ENCODE measurements around the gene CACNA1S. TPM values are rescaled to one million over a fixed set of nuclear protein-coding genes. Genes with fewer than 3 reads are reported as not detected.

Gene CACNA1S
- total and polyA plus RNA-seq, 2 donors (not counting 1 experiment from before 2014, with no cell fraction given) = not detected

DNA sequence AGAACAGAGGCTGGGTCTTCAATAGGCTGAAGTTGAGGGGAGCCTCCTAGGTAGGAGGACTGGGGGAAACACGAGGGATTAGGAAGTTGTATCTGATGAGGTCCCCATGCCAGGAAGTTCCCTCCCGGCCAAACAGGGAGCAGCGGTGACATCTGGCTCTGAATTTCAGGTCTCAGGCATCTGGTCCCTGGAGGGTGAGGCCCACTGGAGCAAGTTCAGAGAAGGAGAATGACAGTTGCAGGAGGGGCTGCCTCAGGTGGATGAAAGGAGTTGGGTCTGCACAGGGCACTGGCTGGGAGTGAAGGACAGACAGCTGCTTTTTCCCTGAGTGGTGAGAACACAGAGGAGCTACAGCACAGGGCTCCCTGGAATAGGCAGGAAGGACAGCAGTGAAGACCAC is 32.9 kb upstream of the CACNA1S start:
- TF ChIP-seq EZH2 (IDR thresholded peaks at IDR 0.05; ENCODE audit: borderline replicate concordance, insufficient read depth, low read depth, low read length, poor library complexity, severe bottlenecking) = no peak
- no peak for TF ChIP-seq CTCF (IDR thresholded peaks at IDR 0.05)
- DNase-seq (no peak), ATAC-seq (ENCODE audit: low read depth) (no peak)
- CTCF ChIA-PET = no interaction called here
- Mint-ChIP-seq H3K27ac (no peak overlapping the region), H3K4me1 (peaks cover under 1% of the 10 kb centered on the region), H3K9me3 (ENCODE audit: insufficient read depth) (no peaks in the 10 kb centered on the region), H3K27me3 (no peaks in the 10 kb centered on the region), H3K4me3 (no peak overlapping the region)
- 95% methylated on average over 3 of the region's 3 CpGs for WGBS (ENCODE audit: insufficient coverage)
- intact Hi-C loops (cut with micrococcal nuclease) = no loop called here
- no peaks in the 10 kb centered on the region for H4K20me1 ChIP-seq (ENCODE audit: control insufficient read depth, insufficient read depth, low read length, poor library complexity, severe bottlenecking)
- H3K27me3 ChIP-seq (replicated peaks in 1 of 4; ENCODE audit: control extremely low read depth in 1 of 4, control insufficient read depth in 3 of 4, insufficient read depth in 4 of 4, low read length in 3 of 4) = no peaks in the 10 kb centered on the region
- H3K4me1 ChIP-seq (ENCODE audit: control insufficient read depth in 2 of 2, insufficient read depth in 2 of 2, low read length in 2 of 2) = peaks cover 0 to 4% of the 10 kb centered on the region in 2 donors
- peaks cover 0 to 70% of the 10 kb centered on the region in 2 experiments for H3K36me3 ChIP-seq (replicated peaks in 1 of 2; ENCODE audit: control extremely low read depth in 1 of 2, control insufficient read depth in 1 of 2, extremely low read depth in 1 of 2, insufficient read depth in 2 of 2, low read length in 1 of 2)
- POLR2A ChIA-PET = interaction anchor here (0.8 kb wide), 1 partner anchor 9 kb away, joined by 3 read pairs; no protein-coding TSS in a partner anchor
- H3K9ac ChIP-seq (ENCODE audit: low read length) = no peak overlapping the region
- H2AFZ ChIP-seq (ENCODE audit: insufficient read depth, low read depth, low read length, poor library complexity, severe bottlenecking) = no peak overlapping the region
- no peak overlapping the region for H3K4me2 ChIP-seq (replicated peaks; ENCODE audit: low read depth, low read length, poor library complexity, severe bottlenecking)
- no peak overlapping the region for H3K4me3 ChIP-seq (ENCODE audit: control extremely low read depth in 1 of 5, extremely low read depth in 1 of 5, insufficient read depth in 1 of 5, low read depth in 2 of 5, low read length in 4 of 5)
- H3K79me2 ChIP-seq (ENCODE audit: control insufficient read depth, insufficient read depth, low read length) = no peaks in the 10 kb centered on the region
- H3K27ac ChIP-seq (ENCODE audit: low read length in 2 of 2) = no peak overlapping the region
- no peaks in the 10 kb centered on the region for H3K9me3 ChIP-seq (ENCODE audit: control extremely low read depth in 1 of 3, control insufficient read depth in 2 of 3, insufficient read depth in 1 of 3, low read length in 2 of 3)

GRCh38 chr1:201144701-201145100 is 32.5 kb upstream of the CACNA1S start:
- no peak overlapping the region for H3K4me3 ChIP-seq (ENCODE audit: control extremely low read depth in 1 of 5, extremely low read depth in 1 of 5, insufficient read depth in 1 of 5, low read depth in 2 of 5, low read length in 4 of 5)
- 80% methylated on average over 5 of the region's 5 CpGs for WGBS (ENCODE audit: insufficient coverage)
- Mint-ChIP-seq H3K27me3 (no peaks in the 10 kb centered on the region), H3K9me3 (ENCODE audit: insufficient read depth) (no peaks in the 10 kb centered on the region), H3K27ac (no peak overlapping the region), H3K4me1 (peaks cover 2% of the 10 kb centered on the region), H3K4me3 (no peak overlapping the region)
- no peak overlapping the region for H3K9ac ChIP-seq (ENCODE audit: low read length)
- POLR2A ChIA-PET = no interaction called here
- DNase-seq = no peak
- no peaks in the 10 kb centered on the region for H3K9me3 ChIP-seq (ENCODE audit: control extremely low read depth in 1 of 3, control insufficient read depth in 2 of 3, insufficient read depth in 1 of 3, low read length in 2 of 3)
- no peaks in the 10 kb centered on the region for H3K27me3 ChIP-seq (replicated peaks in 1 of 4; ENCODE audit: control extremely low read depth in 1 of 4, control insufficient read depth in 3 of 4, insufficient read depth in 4 of 4, low read length in 3 of 4)
- no peak overlapping the region for H3K4me2 ChIP-seq (replicated peaks; ENCODE audit: low read depth, low read length, poor library complexity, severe bottlenecking)
- no peak overlapping the region for H2AFZ ChIP-seq (ENCODE audit: insufficient read depth, low read depth, low read length, poor library complexity, severe bottlenecking)
- peaks cover 0 to 6% of the 10 kb centered on the region in 2 donors for H3K4me1 ChIP-seq (ENCODE audit: control insufficient read depth in 2 of 2, insufficient read depth in 2 of 2, low read length in 2 of 2)
- intact Hi-C loops (cut with micrococcal nuclease) = no loop called here
- ATAC-seq (ENCODE audit: low read depth) = no peak
- no peaks in the 10 kb centered on the region for H3K79me2 ChIP-seq (ENCODE audit: control insufficient read depth, insufficient read depth, low read length)
- TF ChIP-seq EZH2 (IDR thresholded peaks at IDR 0.05; ENCODE audit: borderline replicate concordance, insufficient read depth, low read depth, low read length, poor library complexity, severe bottlenecking) = no peak
- TF ChIP-seq CTCF (IDR thresholded peaks at IDR 0.05) = no peak
- no peaks in the 10 kb centered on the region for H4K20me1 ChIP-seq (ENCODE audit: control insufficient read depth, insufficient read depth, low read length, poor library complexity, severe bottlenecking)
- H3K27ac ChIP-seq (ENCODE audit: low read length in 2 of 2) = no peak overlapping the region
- peaks cover 0 to 67% of the 10 kb centered on the region in 2 experiments for H3K36me3 ChIP-seq (replicated peaks in 1 of 2; ENCODE audit: control extremely low read depth in 1 of 2, control insufficient read depth in 1 of 2, extremely low read depth in 1 of 2, insufficient read depth in 2 of 2, low read length in 1 of 2)
- CTCF ChIA-PET = no interaction called here

Measured in B cell (primary cell).